Left forelimb (tissue), 1 donor: ENCODE results near the gene GRID2IP.
"Not testable (repeated sequence)": the region's sequence is repeated elsewhere in the genome, so short reads cannot be mapped to it uniquely, and the experiment has no call there.

Experiments
- DNase-seq: peaks from one replicate; pipeline ENCODE4 v3.0.0-alpha.2; 2018; ENCODE audit warnings: low spot score

Gene GRID2IP

DNA sequence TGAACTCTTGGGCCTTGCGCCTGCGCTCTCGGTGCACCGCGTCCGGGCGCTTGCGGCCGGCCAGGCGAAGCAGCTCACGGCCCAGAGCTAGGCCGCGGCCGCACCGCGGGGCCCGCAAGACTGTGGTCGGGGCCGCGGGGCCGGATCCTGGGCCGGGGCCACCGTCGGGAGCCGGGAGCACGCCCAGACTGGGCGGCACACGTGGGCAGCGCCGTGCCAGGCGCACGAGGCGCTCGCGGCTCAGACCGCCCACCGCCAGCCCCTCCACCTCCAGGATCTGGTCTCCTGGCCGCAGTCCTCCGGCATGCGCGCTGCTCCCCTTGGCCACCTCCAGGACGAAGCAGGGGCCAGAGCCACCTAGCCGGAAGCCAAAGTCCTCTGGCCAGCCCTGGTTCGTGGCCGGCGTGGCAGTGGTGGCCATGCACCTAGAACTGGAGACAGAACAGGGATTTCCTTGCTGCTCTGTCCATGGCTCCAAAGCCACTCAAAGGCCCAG, at the start of gene GRID2IP:
Gene GRID2IP, minus strand, starts transcription at position 446 of the 496 bp plus-strand sequence. Its CDS starts 25 bp downstream, at position 421.
- no peak for DNase-seq

DNA sequence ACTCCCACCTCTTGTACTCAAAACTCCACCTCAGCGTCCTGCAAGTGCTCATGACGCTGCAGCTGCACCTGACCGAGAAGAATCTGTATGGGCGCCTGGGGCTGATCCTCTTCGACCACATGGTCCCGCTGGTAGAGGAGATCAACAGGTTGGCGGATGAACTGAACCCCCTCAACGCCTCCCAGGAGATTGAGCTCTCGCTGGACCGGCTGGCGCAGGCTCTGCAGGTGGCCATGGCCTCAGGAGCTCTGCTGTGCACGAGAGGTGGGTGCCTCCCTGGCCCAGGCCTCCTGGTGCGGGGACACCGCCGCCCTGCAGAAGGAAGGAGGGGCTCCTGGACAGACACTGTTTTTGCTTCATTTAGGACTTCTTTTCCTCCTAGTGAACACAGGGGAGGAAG, 48.8 kb upstream of the GRID2IP start:
- no peak for DNase-seq

- DNase-seq = no peak
Measured at GRCh38 chr7:6590645-6591110, 39.4 kb upstream of the GRID2IP start.

- DNase-seq = peak; percentile 89
Measured at GRCh38 chr7:6589829-6590644, 38.8 kb upstream of the GRID2IP start, which contains the start of gene INTS15. Gene INTS15 (plus strand): TSS chr7:6590021. CDS start chr7:6590284, 263 bp downstream.

GRCh38 chr7:6589151-6589828, 38.0 kb upstream of the GRID2IP start:
- no peak for DNase-seq

DNA sequence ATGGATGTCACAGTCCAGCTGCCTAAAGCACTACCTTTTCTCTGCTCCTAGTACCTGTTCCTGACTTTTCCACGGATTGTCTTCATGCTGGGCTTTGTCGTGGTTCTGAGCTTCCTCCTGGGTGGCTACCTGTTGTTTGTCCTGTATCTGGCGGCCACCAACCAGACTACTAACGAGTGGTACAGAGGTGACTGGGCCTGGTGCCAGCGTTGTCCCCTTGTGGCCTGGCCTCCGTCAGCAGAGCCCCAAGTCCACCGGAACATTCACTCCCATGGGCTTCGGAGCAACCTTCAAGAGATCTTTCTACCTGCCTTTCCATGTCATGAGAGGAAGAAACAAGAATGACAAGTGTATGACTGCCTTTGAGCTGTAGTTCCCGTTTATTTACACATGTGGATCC, 37.3 kb upstream of the GRID2IP start:
- DNase-seq = no peak

- not testable (repeated sequence) for DNase-seq
Measured at GRCh38 chr7:6585746-6586432, 34.6 kb upstream of the GRID2IP start.

DNA sequence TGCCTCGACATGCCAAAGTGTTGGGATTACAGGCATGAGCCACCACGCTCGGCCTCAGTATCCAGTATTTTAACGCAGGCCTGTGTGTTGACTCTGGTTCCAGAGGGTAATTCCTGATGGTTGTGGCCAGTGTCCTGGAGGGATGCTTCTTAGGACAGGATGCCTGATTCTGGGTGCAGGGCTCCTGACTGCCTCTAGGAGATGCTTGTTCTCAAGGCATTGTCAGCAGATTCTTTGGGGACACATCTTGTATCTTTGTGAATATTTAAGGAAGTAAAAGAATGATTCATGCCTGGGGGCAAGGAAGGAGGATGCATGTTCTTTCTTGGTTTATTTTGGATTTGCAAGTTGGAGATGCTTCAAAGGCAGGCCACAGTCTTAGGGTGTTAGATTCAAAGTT, 28.2 kb upstream of the GRID2IP start:
- DNase-seq = no peak

- no peak for DNase-seq
Measured at GRCh38 chr7:6578114-6579084, 27.1 kb upstream of the GRID2IP start.

DNA sequence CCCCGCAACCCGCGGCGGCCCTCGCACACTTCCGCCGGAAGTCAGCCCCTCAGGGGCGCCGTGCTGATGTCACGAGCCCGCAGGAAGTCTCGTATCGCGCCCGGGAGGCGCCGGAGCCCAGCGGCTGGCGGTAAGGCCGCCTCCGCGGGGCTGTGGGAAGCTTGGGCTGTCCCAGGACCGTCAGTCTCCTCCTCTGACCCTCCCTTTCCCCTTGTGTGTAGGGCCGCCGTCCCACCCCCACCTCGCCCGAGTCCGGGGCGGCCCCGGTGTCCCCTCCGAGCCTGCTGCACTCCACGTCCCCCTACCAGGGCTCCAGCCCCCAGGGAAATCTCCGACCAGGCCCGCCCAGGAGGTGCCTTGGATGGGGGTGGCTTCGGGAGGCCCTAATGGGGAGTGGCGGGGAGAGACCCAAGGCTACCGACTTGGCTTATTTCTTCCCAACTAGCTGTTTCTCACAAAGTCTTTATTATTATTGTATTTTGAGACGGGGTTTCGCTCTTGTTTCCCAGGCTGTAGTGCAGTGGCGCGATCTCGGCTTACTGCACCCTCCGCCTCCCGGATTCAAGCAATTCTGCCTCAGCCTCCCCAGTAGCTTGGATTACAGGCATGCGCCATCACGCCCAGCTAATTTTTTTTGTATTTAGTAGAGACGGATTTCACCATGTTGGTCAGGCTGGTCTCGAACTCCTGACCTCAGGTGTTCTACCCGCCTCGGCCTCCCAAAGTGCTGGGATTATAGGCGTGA, 26.3 kb upstream of the GRID2IP start, which contains the start of gene ZDHHC4:
Gene ZDHHC4, plus strand, starts transcription at position 86 of the 745 bp plus-strand sequence. CDS start 3,108 bp downstream, outside the sequence.
- DNase-seq = peak; percentile 92

DNA sequence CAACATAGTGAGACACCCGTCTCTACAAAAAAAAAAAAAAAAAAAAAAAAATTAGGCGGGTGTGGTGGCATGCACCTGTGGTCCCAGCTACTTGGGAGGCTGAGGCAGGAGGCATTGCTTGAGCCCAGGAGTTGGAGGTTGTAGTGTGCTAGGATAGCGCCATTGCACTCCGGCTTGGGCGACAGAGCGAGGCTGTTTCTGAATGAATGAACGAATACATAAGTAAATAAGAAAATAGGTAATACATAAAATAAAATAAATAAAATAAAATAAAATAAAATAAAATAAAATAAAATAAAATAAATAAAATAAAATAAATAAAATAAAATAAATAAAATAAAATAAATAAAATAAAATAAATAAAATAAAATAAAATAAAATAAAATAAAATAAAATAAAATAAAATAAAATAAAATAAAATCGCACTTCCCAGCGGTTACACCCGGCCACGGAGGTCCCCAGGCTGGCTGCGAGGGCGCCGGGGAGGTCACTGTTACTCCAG, 25.7 kb upstream of the GRID2IP start:
- not testable (repeated sequence) for DNase-seq

- DNase-seq = no peak
Measured at GRCh38 chr7:6576024-6576866, 25.0 kb upstream of the GRID2IP start.

DNA sequence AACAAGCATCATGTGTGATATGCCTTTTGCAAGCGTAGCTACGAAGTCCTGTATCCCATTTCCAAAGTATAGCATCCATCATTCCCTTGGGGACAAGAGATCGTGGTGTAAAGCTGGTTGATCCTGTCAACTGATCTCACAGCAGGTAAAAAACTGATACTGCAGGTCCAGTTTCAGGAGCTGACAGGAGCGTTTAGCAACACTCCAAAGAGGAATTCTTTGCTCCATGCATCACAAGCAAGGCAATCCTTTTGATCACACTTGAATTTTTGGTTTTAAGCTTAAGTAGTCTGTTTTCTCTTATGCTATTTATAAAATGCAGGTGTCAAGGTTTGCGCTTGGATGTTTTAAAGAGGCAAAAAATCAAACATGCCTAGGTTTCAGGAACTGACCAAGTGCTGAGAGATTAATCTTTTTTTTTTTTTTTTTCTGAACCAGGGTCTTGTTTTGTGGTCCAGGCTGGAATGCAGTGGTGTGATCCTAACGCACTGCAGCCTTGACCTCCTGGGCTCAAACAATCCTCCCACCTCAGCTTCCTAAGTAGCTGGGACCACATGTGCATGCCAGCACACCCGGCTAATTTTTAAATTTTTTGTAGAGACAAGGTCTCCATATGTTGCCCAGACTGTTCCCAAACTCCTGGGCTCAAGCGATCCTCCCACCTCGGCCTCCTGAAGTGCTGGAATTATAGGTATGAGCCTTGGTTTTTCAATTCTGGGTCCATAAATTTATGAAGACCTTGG, 24.2 kb upstream of the GRID2IP start:
- no peak for DNase-seq

- no peak for DNase-seq
Measured at GRCh38 chr7:6571160-6571779, 20.0 kb upstream of the GRID2IP start.

- no peak for DNase-seq
Measured at GRCh38 chr7:6567886-6568285, 16.6 kb upstream of the GRID2IP start.

- no peak for DNase-seq
Measured at GRCh38 chr7:6565655-6566054, 14.4 kb upstream of the GRID2IP start.

DNA sequence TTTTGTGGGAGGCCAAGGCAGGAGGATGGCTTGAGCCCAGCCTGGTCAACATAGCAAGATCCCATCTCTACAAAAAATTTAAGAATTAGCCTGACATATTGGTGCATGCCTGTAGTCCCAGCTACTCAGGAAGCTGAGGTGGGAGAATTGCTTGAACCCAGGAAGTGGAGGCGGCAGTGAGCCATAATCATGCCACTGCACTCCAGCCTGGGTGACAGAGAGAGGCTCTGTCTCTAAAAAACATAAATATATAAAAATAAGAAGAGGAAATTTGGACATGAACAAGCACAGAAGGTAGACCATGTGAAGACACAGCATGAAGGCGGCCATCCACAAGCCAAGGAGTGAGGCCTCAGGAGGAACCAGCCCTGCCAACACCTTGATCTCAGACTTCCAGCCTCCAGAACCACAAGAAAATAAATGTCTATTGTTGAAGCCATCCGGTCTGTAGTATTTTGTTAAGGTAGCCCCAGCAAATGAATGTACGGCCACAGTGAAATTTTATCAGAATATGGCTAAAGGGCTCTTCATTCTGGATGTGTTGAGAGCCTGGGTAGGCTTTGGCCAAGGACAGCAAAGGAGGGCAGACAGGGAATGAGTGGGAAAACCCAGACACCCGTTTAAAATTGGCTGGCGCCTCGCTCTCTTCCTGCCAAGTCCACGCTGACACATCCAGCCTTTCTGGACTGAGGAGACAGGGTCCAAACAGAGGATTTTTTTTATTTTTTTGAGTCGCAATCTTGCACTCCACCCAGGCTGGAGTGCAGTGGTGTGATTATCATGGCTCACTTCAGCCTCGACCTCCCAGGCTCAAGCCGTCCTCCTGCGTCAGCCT, 12.9 kb upstream of the GRID2IP start:
- DNase-seq = no peak
